GDM1 (cell line): ENCODE measurements around the gene DPYSL5.
"Not testable (repeated sequence)": the region's sequence is repeated elsewhere in the genome, so short reads cannot be mapped to it uniquely, and the experiment has no call there.

Experiments used
- DNase-seq: peaks from one replicate; lab custom pipeline; 2025; lab: John Stamatoyannopoulos, UW

Gene DPYSL5, protein sequence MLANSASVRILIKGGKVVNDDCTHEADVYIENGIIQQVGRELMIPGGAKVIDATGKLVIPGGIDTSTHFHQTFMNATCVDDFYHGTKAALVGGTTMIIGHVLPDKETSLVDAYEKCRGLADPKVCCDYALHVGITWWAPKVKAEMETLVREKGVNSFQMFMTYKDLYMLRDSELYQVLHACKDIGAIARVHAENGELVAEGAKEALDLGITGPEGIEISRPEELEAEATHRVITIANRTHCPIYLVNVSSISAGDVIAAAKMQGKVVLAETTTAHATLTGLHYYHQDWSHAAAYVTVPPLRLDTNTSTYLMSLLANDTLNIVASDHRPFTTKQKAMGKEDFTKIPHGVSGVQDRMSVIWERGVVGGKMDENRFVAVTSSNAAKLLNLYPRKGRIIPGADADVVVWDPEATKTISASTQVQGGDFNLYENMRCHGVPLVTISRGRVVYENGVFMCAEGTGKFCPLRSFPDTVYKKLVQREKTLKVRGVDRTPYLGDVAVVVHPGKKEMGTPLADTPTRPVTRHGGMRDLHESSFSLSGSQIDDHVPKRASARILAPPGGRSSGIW

DNA sequence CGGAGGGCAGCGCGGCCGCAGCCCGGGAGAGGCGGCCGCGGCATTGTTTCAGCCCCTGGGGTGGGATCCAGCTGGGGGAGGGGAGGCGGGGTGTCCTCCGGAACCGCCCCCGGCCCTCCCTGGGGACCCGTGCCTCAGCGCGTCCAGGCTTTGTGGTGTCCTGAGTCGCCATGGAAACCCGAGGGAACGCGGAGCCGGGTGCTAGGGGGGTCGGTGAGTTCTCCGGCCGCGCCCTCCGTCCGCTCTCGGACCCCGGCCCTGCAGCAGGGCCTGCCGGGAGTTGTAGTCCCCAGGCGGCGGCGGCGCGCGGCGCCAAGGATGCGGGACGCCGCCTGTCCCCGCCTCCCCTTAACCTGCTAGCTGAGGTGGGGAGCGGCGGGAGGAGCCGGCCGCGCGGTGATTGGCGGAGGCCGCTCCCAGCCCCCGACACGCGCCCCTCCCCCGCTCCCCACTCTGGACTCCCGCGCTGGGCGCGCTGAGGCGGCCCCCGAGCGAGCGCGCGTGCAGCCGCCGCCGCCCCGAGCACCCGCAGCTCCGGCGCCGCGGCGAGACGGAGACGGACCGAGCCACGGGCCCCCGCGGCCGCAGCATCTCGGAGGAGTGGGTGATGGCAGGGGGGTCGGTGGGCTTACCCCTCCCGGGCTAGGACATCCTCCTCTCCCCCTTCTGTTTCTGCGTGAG, at the start of gene DPYSL5:
DPYSL5 (plus strand) TSS at position 478 of the 681 bp plus-strand sequence. CDS start 50,368 bp downstream, outside the sequence.
- no peak for DNase-seq

DNA sequence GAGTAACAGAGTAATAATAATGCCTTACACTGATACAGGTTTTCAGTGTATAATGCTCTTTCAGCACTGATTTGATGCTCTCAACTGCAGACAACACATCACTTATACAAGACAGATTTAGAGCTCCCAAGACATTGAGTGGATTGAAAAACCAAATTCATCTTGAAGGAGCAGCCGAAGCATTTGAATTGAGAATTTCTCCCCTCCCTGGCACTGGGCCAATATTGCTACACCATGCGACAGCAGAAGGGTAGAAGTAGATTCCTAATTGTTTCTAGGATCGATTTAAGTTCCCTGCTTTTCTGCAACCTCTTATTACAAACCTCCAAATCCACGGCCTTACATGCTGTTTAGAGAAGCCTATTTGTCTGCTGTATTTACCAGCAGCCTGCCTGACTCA, 46.6 kb upstream of the DPYSL5 start:
- no peak for DNase-seq

DNA sequence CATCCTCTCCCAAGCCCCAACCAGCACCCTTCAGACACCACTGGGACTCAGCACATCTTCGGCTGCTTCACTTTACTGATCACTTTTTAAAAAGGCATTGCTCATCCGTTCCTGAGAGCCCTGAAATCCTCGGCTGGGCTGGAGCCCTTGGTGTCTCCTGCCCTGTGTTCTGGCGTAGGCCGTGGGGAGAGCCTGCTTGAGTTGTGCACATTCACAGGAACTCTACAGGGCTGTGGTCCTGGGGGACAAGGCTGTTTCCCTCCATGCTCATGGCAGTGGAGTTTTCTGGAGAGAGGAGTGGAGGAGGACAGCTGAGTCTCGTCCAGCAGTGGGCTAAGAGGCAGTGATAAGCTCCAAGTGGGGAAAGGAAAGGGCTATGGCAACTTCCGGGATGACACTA, 46.1 kb upstream of the DPYSL5 start:
- no peak for DNase-seq

DNA sequence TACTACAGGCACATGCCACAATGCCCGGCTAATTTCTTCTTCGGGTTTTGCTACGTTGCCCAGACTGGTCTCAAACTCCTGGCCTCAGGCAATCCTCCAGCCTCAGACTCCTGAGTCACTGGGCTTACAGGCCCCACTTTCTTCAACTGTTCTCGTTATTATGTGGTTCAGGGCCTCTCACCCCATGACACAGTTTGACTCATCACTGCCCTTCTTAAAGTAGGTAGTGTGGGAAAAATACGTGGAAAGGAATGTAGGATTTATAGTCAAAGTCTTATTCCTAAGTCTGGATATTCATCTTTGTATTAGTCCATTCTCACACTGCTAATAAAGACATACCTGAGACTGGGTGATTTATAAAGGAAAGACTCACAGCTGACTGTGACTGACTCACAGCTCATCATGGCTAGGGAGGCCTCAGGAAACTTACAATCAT, 42.7 kb upstream of the DPYSL5 start:
- DNase-seq: no peak

DNA sequence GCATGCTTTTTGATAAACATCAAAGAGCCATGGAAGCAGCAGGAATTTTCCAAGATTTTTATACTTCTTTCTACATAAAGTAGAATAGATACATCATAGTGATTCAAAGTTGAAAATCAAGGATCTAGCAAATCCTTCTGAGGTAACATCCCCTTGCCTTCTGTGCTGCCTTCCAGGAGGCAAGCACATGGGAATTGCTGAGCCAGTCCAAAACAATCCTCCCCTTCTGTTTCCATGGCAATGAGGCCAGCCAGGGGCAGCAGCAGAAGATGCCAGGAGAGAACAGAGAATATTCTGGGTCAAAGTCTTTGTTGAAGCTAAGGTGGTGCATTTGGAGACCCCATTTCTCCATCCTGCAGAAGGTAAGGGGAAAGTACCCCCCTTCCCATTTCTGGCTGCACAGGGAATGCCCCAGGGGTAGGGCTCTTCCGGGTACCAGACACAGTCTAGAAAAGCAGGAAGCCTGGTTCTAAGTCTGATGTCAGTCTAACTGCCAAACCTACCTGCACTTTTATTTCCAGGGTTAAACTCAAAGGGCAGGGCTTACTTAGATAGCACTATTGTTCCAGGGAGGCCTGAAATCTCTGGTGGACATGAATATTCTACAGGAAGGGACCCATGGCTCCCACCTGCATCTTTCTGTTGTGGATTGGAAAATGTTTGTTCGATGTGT, 40.0 kb upstream of the DPYSL5 start:
- no peak for DNase-seq

DNA sequence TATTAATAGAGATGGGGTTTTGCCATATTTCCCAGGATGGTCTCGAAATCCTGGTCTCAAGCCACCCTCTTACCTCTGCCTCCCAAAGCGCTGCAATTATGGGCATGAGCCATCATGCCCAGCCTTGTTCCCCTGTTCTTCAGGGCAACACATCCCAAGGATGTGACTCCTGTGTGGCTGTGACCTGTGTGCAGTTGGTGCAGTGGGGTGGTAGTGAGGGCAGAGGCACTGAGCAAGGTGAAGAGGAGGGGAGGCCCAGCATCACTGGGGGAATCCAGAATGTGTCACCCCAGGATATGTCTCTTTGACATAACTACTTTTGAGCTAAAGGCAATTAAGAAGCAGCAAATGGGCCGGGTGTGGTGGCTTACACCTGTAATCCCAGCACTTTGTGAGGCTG, 38.7 kb upstream of the DPYSL5 start:
- no peak for DNase-seq

DNA sequence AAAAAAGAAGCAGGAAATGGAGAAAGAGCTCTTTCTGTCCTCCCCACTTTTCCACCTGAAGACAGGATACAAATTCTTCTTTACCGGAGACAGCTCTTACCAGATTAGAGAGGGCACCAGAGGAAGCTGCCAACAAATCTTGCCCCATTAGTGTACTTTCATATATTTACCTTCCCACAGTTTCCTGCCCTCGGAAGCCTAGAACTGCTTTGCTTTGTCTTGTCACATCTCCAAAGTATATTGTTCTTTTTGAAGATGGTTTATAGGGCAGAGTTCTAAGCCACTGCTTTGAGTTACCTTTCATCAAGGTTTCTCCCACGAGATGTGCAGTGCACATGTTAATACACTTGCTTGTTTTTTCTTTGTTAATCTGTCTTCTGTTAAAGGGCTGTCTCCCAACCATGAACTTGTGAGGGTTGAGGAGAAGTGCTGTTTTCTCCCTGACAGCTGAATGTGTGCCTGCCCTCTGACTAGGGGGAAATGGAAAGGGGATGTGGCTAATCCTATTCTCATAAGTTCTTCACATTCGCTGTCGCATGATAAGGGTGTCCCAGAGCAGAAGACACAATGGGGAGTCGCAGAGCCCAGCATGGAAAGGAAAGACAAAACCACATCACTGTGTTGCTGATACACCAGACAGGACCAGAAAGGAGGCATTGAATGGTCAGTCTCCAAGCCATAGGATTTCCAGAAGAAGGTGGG, 37.9 kb upstream of the DPYSL5 start:
- DNase-seq: peak; percentile 68

DNA sequence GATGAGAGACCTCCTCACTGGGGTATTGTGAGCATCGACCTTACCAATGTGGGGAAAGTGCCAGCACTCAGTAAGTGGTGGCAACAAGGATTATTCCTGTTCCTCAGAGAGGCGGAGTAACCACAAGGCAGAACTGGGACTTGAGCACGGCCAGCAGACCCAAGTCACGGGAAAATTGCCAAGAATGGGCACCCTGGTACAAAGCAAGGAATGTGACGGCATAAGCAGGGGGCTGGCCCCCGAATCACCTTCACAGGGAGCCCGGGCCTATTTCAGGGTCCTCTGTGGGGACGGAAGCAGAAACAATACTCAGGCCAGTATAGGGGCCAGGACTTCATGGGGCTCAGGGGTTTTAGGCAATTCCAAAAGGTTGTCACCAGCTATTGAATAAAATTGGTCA, 36.7 kb upstream of the DPYSL5 start:
- DNase-seq: no peak

DNA sequence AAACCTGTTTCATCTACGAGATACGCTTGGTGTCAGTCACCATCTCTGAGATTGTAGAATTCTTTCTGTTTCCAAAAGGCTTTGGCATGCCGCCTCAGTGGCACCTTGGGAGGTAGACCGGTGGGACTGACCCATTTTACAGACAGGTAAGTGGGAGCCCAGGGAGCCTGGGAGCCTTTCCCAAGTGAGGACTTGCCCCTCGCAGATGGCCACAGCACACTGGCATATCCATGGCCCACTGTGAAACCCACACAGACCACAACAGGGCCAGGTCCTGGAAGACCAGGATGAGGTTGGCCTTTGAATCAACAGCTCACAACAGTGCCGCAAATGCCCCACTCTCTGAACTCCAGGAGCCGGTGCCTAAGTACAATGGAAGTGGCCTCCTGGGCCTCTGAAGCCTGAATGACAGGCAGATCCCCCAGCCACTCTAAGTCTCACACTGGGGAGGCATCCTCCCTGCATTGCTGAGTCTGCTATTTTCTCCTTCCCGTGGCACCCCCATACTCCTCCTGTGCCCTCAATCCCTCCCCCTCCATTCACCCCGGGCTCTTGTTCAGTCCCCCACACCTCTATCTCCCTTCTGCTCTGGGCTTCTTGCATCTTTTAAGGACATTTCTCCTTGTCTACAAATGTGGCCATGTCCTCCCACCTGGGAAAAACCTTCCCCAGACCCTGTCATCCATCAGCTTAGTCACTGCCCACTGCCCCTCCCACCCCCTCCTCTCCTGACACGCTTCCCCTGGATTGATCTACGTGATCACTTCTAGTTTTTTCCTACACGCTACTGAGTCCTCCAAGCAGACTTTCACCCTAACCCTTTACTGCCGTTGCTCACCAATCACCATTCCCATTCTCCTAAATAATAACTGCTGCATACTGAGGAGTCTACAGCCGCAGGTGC, 35.9 kb upstream of the DPYSL5 start:
- no peak for DNase-seq

DNA sequence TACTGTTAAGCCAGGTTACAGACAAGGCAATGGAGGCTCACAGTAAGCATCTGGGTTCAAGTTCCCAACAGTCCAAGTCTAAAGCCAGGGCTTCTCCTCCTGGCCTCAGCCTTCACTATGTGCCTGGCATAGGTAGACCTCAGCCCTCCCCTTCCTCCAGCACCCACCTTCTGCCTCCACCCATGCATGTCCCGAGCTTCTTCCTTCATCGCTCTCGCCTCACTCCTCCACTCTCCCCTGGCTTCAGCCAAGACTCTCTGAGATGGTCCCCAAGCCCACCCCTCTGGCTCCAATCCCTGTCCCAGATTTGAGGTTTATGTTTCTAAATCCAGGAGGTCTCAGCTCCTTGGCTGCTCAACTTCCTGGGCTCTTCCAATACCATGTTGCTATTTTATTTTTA, 35.2 kb upstream of the DPYSL5 start:
- no peak for DNase-seq

DNA sequence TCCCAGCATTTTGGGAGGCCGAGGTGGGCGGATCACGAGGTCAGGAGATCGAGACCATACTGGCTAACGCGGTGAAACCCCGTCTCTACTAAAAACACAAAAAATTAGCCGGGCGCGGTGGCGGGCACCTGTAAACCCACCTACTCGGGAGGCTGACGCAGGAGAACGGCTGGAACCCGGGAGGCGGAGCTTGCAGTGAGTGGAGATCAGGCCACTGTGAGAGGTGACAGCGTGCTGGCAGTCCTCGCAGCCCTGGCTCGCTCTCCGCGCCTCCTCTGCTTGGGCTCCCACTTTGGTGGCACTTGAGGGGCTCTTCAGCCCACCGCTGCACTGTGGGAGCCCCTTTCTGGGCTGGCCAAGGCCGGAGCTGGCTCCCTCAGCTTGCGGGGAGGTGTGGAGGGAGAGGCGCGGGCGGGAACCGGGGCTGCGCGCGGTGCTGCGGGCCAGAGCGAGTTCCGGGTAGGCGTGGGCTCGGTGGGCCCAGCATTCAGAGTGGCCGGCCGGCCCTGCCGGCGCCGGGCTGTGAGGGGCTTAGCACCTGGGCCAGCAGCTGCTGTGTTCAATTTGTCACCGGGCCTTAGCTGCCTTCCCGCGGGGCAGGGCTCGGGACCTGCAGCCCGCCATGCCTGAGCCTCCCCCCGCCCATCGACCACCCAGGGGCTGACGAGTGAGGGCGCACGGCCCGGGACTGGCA, 33.7 kb upstream of the DPYSL5 start:
- DNase-seq: not testable (repeated sequence)

DNA sequence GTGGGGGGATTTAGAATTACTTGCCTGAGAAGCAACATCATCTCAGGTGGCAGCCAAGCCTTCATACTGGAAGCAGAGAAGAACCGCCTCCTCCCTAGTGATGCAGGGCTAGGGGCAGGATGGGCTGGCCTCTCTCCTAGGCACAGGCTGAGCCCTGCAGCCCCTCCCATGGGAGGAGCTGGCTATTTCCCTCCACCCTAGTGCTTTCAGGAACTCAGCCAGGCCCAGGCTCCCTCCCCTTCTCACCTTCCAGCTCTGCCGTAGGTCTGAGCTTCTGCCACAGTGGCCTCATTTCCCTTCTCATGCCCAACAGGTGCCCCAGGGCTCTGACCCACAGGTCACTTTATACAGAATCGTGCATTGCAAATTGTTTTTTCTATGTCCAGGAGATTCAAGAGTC, 31.0 kb upstream of the DPYSL5 start:
- DNase-seq: no peak

DNA sequence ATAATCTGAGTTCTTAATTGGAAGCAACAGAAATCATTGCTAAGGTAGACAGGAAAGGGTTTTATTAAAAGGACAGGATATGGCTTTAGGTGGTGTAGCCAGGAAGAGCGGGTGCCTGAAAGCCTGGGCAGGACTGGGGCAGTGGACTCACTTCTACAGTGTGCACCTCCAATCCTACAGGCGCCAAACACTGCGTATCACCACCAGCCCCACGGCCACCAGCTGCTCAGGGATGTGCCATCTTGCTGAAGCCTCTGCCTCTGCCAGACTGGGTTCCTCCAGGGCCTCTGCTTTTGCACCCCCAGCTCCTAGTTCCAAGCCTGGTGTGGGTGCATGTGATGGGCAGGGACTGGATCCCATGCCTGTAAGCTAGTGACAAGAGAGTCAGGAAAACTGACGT, 29.7 kb upstream of the DPYSL5 start:
- no peak for DNase-seq

DNA sequence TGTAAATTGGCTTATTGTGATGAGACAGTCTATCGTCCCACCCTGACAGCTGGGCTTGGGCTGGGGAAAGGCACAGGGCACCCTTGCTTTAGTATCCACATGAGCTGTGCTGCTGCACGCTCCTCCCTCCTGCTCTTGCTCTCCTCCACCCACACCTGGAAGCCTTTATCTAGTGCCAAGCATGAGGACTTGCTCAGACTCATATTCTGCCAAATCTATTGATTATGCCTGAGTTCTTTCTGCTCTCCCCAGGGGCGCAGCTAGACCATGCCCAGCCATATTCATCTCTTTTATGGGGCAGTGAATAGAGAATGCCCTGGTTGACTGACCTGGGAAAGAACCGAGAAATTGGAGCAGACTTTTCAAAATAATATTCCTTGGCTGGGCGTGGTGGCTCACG, 29.0 kb upstream of the DPYSL5 start:
- DNase-seq: no peak

DNA sequence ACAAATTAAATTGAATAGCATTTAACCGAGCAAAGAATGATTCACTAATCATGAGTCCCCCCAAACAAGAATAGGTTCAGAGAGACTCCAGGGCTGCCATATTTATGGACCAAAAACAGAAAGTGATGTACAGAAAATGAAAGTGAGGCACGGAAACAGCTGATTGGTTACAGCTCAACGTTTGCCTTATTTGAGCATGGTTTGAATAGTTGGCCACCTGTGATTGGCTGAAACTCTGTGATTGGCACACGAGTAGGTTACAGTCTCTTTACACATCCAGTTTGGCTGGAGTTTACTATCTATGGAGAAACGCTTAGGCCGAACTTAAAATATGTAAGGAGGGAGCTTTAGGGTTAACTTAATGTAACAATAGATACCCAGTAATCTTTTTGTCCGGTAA, 27.0 kb upstream of the DPYSL5 start:
- DNase-seq: no peak

DNA sequence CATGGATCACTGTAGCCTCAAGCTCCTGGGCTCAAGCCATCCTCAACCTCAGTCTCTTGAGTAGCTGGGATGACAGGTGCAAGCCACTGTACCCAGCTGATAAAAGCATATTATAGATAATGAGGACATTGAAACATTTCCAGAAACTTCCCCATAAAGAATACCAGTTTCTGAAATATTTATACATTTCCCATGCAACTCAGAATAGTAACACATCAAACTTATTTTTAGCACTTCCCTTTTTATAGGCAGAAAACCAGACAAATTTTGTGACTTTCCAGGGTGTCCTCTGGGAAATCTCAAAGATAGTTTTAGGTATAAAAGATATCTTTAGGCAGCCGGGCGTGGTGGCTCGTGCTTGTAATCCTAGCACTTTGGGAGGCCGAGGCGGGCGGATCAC, 25.1 kb upstream of the DPYSL5 start:
- no peak for DNase-seq

DNA sequence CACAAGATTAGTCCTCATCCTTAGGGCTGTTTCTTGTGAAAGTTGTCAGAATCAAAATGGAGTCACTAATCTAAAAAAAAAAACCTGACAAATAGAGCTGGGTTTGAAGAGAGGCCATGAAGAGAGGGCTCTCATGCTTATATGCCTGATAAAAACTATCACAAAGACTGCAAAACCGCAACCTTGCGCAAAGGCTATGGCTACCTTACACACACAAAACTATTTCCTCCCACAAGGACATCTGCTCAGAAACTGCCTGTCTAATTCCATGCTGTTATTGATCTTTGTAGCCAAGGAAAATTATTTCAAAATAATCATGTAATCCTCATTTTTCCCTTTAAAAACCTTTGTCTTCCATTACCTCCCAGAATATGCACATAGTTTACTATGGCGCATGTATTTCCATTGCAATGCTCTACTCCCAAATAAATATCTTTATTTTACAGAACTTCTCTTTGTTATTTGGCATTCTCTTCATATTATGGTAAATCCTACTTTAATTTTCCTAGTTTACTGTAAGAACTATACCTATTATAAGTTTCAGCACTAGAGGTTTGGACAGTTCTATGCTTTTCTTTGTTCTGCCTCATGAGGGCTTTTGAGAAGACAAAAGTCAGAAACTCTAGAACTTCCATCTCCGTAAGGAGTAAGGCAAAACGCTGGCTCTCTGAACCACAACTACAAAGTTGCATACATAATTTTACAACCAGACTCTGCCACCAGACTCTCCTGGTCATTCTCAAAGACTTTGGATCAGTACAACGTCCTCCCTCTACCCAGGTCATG, 9.6 kb upstream of the DPYSL5 start:
- DNase-seq: no peak

DNA sequence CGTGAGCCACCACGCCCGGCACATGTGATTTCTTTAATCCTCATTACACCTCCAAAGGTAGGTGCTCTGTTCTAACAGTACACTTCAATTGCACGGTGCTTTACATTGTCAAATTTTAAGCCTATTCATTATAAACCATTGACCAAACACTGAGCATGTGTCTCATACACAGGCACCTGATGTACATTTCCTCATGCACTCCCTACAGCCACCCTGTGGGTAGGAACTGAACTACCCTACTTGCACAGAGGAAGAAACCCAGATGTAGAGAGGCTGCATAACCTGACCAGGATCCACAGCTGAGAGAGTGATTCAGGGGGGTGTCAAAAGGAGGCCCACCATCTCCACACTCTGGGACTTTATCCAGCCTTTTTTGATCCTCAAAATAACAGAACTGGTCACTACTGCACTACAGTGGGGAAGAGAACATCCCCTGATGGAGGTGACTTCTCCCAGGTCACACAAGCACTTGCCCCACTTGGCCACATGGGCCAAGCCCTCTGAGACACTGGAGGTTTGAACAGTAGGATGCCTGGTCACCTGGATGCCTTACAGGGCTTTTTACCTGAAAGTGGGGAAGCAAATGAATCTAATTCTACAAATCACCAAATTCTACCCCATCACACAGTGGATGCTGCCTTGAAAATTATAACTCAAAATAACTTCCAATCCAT, 6.9 kb upstream of the DPYSL5 start:
- no peak for DNase-seq

DNA sequence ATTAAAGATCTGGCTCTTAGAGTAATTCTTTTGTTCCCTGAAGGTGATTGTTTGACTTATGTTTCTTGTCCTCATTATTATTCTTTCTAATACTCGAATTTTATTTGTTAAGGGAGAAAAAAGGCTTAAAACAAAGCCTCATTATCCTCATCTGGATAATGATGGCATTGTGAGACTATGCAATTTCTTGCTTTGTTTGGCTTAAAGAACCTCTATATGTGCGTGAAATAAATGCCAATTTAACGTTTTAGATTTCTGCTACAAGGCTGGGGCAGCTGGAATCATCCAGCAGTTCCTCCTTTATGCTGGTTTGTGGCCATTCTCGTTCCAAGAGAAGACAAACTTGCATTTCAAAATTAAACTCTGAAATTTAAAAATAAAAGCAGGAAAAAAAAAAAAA, 4.9 kb upstream of the DPYSL5 start:
- no peak for DNase-seq
